Heart left ventricle (tissue), 16 donors: ENCODE data around the gene KIF16B. TPM values are rescaled to one million over a fixed set of nuclear protein-coding genes. Genes with fewer than 3 reads are reported as not detected.

ENCODE experiments used
- ATAC-seq, 4 donors: fragments of 200-7000 bp; cut with Tn5 transposase; one replicate each; pipeline ENCODE4 v1.9.1; 2020 to 2022; ENCODE audit warnings: moderate library complexity in 4 of 4, mild to moderate bottlenecking in 3 of 4, moderate number of reproducible peaks in 1 of 4
- DNase-seq, 5 donors: peaks; one replicate each; pipeline ENCODE4 v3.0.0-alpha.2; 2020
- H3K27ac ChIP-seq, 12 donors: fragments of 200-600 bp; sonication (generic) in 4 of 12; one replicate each; pipeline versions ENCODE4 v1.5.0 to v1.8.0; 2016 to 2022; ENCODE audit warnings: mild to moderate bottlenecking in 2 of 12
- H3K27me3 ChIP-seq, 9 donors: fragments of 200-600 bp; sonication (generic) in 2 of 9; one replicate each; pipeline versions ENCODE4 v1.5.1 to v1.8.0; 2016 to 2022; ENCODE audit warnings: mild to moderate bottlenecking in 3 of 9
- H3K36me3 ChIP-seq, 9 donors: fragments of 200-600 bp; sonication (generic) in 2 of 9; one replicate each; pipeline versions ENCODE4 v1.5.0 to v1.8.0; 2018 to 2022; ENCODE audit warnings: mild to moderate bottlenecking in 2 of 9
- H3K4me1 ChIP-seq, 12 donors: fragments of 200-600 bp; sonication (generic) in 4 of 12; one replicate each; pipeline versions ENCODE4 v1.5.0 to v1.8.0; 2016 to 2022; ENCODE audit warnings: mild to moderate bottlenecking in 3 of 12
- H3K4me3 ChIP-seq, 12 donors: fragments of 200-600 bp; sonication (generic) in 4 of 12; one replicate each; pipeline versions ENCODE4 v1.5.0 to v1.8.0; 2017 to 2022; ENCODE audit warnings: mild to moderate bottlenecking in 9 of 12, moderate library complexity in 4 of 12
- H3K9me3 ChIP-seq, 12 donors: fragments of 200-600 bp; sonication (generic) in 4 of 12; one replicate each; pipeline versions ENCODE4 v1.5.0 to v1.8.0; 2016 to 2022; ENCODE audit warnings: mild to moderate bottlenecking in 1 of 12
- POLR2A ChIP-seq, 2 donors: fragments of 450-650 bp; IDR thresholded peaks; one replicate each; pipeline ENCODE4 v1.6.1; 2017; ENCODE audit warnings: antibody characterized with exemption in 2 of 2, mild to moderate bottlenecking in 2 of 2, moderate library complexity in 2 of 2
- WGBS, 4 donors: extraction: QIAGEN DNeasy Blood & Tissue Kit in 2 of 4; methylation state at CpG; one replicate each; pipeline versions ENCODE4 v1.1.5 to v1.1.7; 2013 to 2018; 5-methylcytosine and 5-hydroxymethylcytosine counted together
- intact Hi-C, 10 donors: fragments of 100-400 bp; cut with DNase I; formaldehyde crosslinking; loops; one replicate each; pipeline versions ENCODE4 v1.11.1 to v1.14.2; 2022
- polyA plus RNA-seq, 2 donors: library from polyadenylated mRNA; stranded (reverse); fragments of 200-250 nt; gene quantifications; one replicate each; pipeline ENCODE4 v1.2.3, GENCODE V29; 2013
- total RNA-seq, 9 donors: library from RNA; depleted of rRNA in 2 of 9; stranded (reverse); fragments of >200 nt in 2 of 9; fragmentation: NEBNext Ultra II Directional in 3 of 9; extraction: Animal tissue kit (Norgen Biotek cat#: 25700) in 3 of 9; gene quantifications; one replicate each; pipeline versions ENCODE4 v1.1.0 to v1.2.4, GENCODE V29; 2016 to 2023
- TF ChIP-seq, protein P1 (sequence below), 12 donors: fragments of 200-600 bp; sonication (generic) in 4 of 12; IDR thresholded peaks; one replicate each; pipeline versions ENCODE4 v1.5.0 to v1.8.0; 2018 to 2022; ENCODE audit warnings: antibody characterized with exemption in 12 of 12, mild to moderate bottlenecking in 5 of 12
- donor health status: ischemic (EF 13 %, LVEDD 7.1; RV severe dilation, severe dysfunction).
- donor health status: healthy with polysubstance abuse.
- donor health status: DM: no; HTN: yes; CAD: no.
- donor health status: DM: no; HTN: no; CAD: no.
- donor health status: ischemic (EF 25% LVEDD 6.9; RV normal size, moderate dysfunction).
- donor health status: ischemic (EF 25% LVEDD 5.7; RV mildly dilated, moderate dysfunction).
- donor health status: healthy.
- donor health status: DM: yes; HTN: yes; CAD: no.
- donor health status: ischemic (EF 35%, LVEDD 5.7; RV mildly dilated, moderate dysfunction).
- donor health status: nonischemic (EF 11% LVEDD 7.7; RV severe dilation, severe dysfunction).
- donor health status: DM: yes; HTN: yes; CAD: no.
- donor health status: PGD.
- donor health status: ischemic (EF 29% LVEDD 5.4; RV normal size, mild dysfunction).
- donor health status: nonischemic (EF 23%, LVEDD 6.1; RV moderate dilation, normal function).

KIF16B gene
- total and polyA plus RNA-seq, 11 donors, result 8.8 to 31.8 (median 17.8) TPM

GRCh38 chr20:16555754-16556153 is 17.5 kb downstream of the KIF16B start:
- H3K27ac ChIP-seq, result no peak overlapping the region
- no peak overlapping the region for H3K4me3 ChIP-seq
- DNase-seq (no peak), ATAC-seq (no peak)
- H3K9me3 ChIP-seq, result no peaks in the 10 kb centered on the region
- intact Hi-C loops, result no loop called here
- no peaks in the 10 kb centered on the region for H3K36me3 ChIP-seq
- TF ChIP-seq, protein P1, sequence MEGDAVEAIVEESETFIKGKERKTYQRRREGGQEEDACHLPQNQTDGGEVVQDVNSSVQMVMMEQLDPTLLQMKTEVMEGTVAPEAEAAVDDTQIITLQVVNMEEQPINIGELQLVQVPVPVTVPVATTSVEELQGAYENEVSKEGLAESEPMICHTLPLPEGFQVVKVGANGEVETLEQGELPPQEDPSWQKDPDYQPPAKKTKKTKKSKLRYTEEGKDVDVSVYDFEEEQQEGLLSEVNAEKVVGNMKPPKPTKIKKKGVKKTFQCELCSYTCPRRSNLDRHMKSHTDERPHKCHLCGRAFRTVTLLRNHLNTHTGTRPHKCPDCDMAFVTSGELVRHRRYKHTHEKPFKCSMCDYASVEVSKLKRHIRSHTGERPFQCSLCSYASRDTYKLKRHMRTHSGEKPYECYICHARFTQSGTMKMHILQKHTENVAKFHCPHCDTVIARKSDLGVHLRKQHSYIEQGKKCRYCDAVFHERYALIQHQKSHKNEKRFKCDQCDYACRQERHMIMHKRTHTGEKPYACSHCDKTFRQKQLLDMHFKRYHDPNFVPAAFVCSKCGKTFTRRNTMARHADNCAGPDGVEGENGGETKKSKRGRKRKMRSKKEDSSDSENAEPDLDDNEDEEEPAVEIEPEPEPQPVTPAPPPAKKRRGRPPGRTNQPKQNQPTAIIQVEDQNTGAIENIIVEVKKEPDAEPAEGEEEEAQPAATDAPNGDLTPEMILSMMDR (IDR thresholded peaks at IDR 0.05), result no peak
- no peak for TF ChIP-seq POLR2A (IDR thresholded peaks at IDR 0.05)
- peaks cover 0 to 21% (median 8%) of the 10 kb centered on the region in 12 donors for H3K4me1 ChIP-seq
- no peaks in the 10 kb centered on the region for H3K27me3 ChIP-seq

DNA sequence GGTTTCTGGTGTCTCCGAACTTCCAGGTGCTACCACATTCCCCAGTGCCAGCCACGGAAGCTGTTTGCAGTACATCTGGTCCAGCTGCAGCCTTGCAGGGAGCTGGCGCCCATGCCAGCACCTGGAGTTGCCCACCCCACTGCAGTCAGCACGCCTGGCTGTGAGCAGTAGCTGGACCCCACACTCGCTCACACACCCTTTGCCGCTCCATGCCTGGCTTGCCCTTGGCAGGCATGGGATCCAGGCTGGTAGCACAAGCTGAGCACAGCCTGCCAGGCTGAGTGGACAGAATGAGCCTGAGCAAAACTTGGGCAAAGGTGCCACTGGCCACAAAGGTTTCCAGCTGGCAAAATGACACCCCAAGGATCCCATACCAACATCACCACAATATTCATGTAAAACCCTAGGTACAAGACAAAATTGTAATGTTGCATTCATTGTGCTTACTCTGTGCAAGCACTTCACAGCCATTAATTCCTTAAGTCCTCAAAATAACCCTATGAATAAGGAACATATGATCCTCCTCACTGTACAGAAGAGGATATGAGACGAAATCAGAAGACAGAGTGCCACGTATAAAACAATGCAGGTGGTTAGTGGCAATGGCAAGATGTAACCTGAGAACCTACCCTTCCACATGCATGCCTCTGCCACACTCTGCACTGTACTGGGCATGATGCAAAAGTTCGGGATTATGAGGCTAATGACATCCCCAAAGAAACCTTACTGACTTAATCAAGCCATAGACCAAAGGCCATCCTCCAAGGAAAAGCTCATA is 18.3 kb downstream of the KIF16B start:
- DNase-seq (no peak), ATAC-seq (peak in 1 of 4 donors; percentile 20)
- Histone ChIP-seq H3K4me1 (peaks cover 0 to 21% (median 8%) of the 10 kb centered on the region in 12 donors), H3K27ac (no peak overlapping the region), H3K4me3 (no peak overlapping the region), H3K9me3 (no peaks in the 10 kb centered on the region), H3K36me3 (no peaks in the 10 kb centered on the region), H3K27me3 (no peaks in the 10 kb centered on the region)
- TF ChIP-seq, protein P1 (IDR thresholded peaks at IDR 0.05), result no peak
- no peak for TF ChIP-seq POLR2A (IDR thresholded peaks at IDR 0.05)
- 89 to 91% (median 89%) methylated on average over 8 to 9 of the region's 9 CpGs for WGBS, 4 donors
- intact Hi-C loops, result no loop called here

DNA sequence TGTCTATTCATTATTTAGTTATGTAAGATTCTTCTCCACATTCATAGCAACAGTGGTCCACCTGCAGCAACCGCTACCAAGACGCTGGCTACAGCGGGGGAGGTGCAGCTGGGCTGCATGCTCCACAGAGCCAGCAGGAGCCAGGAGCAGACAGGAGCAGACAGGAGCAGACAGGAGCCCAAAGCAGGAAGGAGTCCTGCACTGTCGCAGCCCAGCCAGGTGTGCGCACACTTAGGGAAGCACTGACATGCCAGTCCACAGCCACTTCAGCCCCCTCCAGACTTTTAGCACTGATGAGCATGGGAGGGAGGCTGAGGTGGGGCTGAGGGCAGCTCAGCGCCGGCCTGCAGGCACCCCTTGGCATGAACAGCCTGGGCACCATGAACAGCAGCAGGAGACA is 19.6 kb downstream of the KIF16B start:
- H3K27ac ChIP-seq, result no peak overlapping the region
- intact Hi-C loops, result no loop called here
- H3K9me3 ChIP-seq, result no peaks in the 10 kb centered on the region
- TF ChIP-seq, protein P1 (IDR thresholded peaks at IDR 0.05), result no peak
- no peak for TF ChIP-seq POLR2A (IDR thresholded peaks at IDR 0.05)
- peaks cover 0 to 21% (median 8%) of the 10 kb centered on the region in 12 donors for H3K4me1 ChIP-seq
- no peaks in the 10 kb centered on the region for H3K36me3 ChIP-seq
- DNase-seq, result no peak
- ATAC-seq, result no peak
- H3K4me3 ChIP-seq, result no peak overlapping the region
- WGBS, 4 donors, result 79 to 97% (median 89%) methylated on average over 6 to 7 of the region's 7 CpGs
- no peaks in the 10 kb centered on the region for H3K27me3 ChIP-seq

DNA sequence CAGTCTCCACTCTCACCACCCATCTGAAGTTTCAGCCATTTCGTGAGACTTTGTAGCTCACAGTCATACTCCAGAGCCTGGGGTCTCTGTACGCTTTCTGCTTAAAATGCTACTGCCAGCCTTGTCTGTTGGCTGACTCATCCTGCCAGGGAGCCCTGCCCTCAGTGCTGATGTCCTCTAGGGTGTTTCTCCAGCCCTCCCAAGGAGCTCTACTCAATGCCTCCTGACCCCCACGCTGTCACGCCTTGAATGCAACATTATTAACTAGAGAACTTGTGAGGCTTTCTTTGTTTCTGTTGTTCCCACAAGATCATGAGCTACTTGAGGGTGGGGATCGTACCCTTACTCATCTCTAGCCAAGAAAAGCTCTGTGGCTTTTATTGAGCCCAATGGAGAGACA is 20.1 kb downstream of the KIF16B start:
- no peak for DNase-seq
- no peak overlapping the region for H3K27ac ChIP-seq
- peaks cover 0 to 21% (median 8%) of the 10 kb centered on the region in 12 donors for H3K4me1 ChIP-seq
- intact Hi-C loops, result no loop called here
- H3K36me3 ChIP-seq, result no peaks in the 10 kb centered on the region
- no peak overlapping the region for H3K4me3 ChIP-seq
- no peaks in the 10 kb centered on the region for H3K27me3 ChIP-seq
- no peaks in the 10 kb centered on the region for H3K9me3 ChIP-seq
- 92 to 97% (median 95%) methylated on average over 5 of the region's 5 CpGs for WGBS, 4 donors
- TF ChIP-seq, protein P1 (IDR thresholded peaks at IDR 0.05), result no peak
- no peak for TF ChIP-seq POLR2A (IDR thresholded peaks at IDR 0.05)
- ATAC-seq, result no peak
